Stimulated activated naive CD8-positive, alpha-beta T cell treated with anti-CD3 and anti-CD28 coated beads, Interleukin-15, Interleukin-2, amounts not matched to agents 100 ng/mL and 50 ng/mL, for 24 hours (primary cell): ENCODE results near the gene CYREN.
A peak's percentile ranks its signal among the peaks of the same experiment; 100 is the strongest.
"Not testable (repeated sequence)": the region's sequence is repeated elsewhere in the genome, so short reads cannot be mapped to it uniquely, and the experiment has no call there.

Experiments
- H3K27ac Mint-ChIP-seq: one replicate; pipeline ENCODE4 v1.8.0; 2021; ENCODE audit warnings: mild to moderate bottlenecking, mixed read lengths
- H3K27me3 Mint-ChIP-seq: one replicate; pipeline ENCODE4 v1.8.0; 2021; ENCODE audit warnings: mixed read lengths
- H3K36me3 Mint-ChIP-seq: one replicate; pipeline ENCODE4 v1.8.0; 2021; ENCODE audit warnings: low read depth, mixed read lengths
- H3K4me1 Mint-ChIP-seq: one replicate; pipeline ENCODE4 v1.8.0; 2021; ENCODE audit warnings: low read depth, mixed read lengths
- H3K4me3 Mint-ChIP-seq: one replicate; pipeline ENCODE4 v1.8.0; 2021; ENCODE audit warnings: mild to moderate bottlenecking, mixed read lengths
- H3K9me3 Mint-ChIP-seq: one replicate; pipeline ENCODE4 v1.8.0; 2021; ENCODE audit warnings: mixed read lengths

The CYREN gene

GRCh38 chr7:135143885-135144668 lies 26.4 kb downstream of the CYREN start:
- no peaks in the 10 kb centered on the region for H3K27me3 Mint-ChIP-seq
- H3K27ac Mint-ChIP-seq, result peak overlapping the region; percentile 10
- H3K36me3 Mint-ChIP-seq, result peaks cover 19% of the 10 kb centered on the region
- peaks cover 13% of the 10 kb centered on the region for H3K9me3 Mint-ChIP-seq
- H3K4me3 Mint-ChIP-seq, result no peak overlapping the region
- H3K4me1 Mint-ChIP-seq, result peaks cover 37% of the 10 kb centered on the region

- Mint-ChIP-seq H3K4me1 (no peaks in the 10 kb centered on the region), H3K4me3 (no peak overlapping the region), H3K9me3 (peaks cover 28% of the 10 kb centered on the region), H3K27me3 (no peaks in the 10 kb centered on the region), H3K36me3 (peaks cover 11% of the 10 kb centered on the region), H3K27ac (no peak overlapping the region)
Measured at GRCh38 chr7:135129579-135129978, 40.9 kb downstream of the CYREN start.

- peaks cover 11% of the 10 kb centered on the region for H3K36me3 Mint-ChIP-seq
- no peaks in the 10 kb centered on the region for H3K4me1 Mint-ChIP-seq
- H3K9me3 Mint-ChIP-seq, result peaks cover 31% of the 10 kb centered on the region
- no peak overlapping the region for H3K4me3 Mint-ChIP-seq
- no peaks in the 10 kb centered on the region for H3K27me3 Mint-ChIP-seq
- no peak overlapping the region for H3K27ac Mint-ChIP-seq
Measured at GRCh38 chr7:135128931-135129330, 41.6 kb downstream of the CYREN start.

GRCh38 chr7:135124631-135125030 lies 45.9 kb downstream of the CYREN start:
- Mint-ChIP-seq H3K36me3 (peaks cover 17% of the 10 kb centered on the region), H3K9me3 (peaks cover 33% of the 10 kb centered on the region)
- not testable (repeated sequence) for H3K27me3 Mint-ChIP-seq, H3K27ac Mint-ChIP-seq, H3K4me1 Mint-ChIP-seq, H3K4me3 Mint-ChIP-seq

GRCh38 chr7:135121868-135122267 lies 48.6 kb downstream of the CYREN start:
- peaks cover 41% of the 10 kb centered on the region for H3K9me3 Mint-ChIP-seq
- H3K27ac Mint-ChIP-seq, result no peak overlapping the region
- no peak overlapping the region for H3K4me3 Mint-ChIP-seq
- no peaks in the 10 kb centered on the region for H3K4me1 Mint-ChIP-seq
- peaks cover 21% of the 10 kb centered on the region for H3K36me3 Mint-ChIP-seq
- no peaks in the 10 kb centered on the region for H3K27me3 Mint-ChIP-seq

- peaks cover 15% of the 10 kb centered on the region for H3K36me3 Mint-ChIP-seq
- H3K27ac Mint-ChIP-seq, result no peak overlapping the region
- no peak overlapping the region for H3K4me3 Mint-ChIP-seq
- no peaks in the 10 kb centered on the region for H3K27me3 Mint-ChIP-seq
- peaks cover 17% of the 10 kb centered on the region for H3K9me3 Mint-ChIP-seq
- no peaks in the 10 kb centered on the region for H3K4me1 Mint-ChIP-seq
Measured at GRCh38 chr7:135117096-135117495, 53.4 kb downstream of the CYREN start.
